Measurements from ENCODE around the gene PLCH1. TPM values are rescaled to one million over a fixed set of nuclear protein-coding genes. Genes with fewer than 3 reads are reported as not detected.
A peak's percentile ranks its signal among the peaks of the same experiment; 100 is the strongest.

Gene PLCH1
- total and polyA plus RNA-seq, 2 of the 8 experiments (the other 6 are each of a cell fraction or from before 2014, with no cell fraction given), result 5.8 to 17.2 TPM

- TF ChIP-seq SP1 (IDR thresholded peaks at IDR 0.05; ENCODE audit: low read depth, low read length), result no peak
- TF ChIP-seq SP2 (IDR thresholded peaks at IDR 0.05; ENCODE audit: low read length), result no peak
- TF ChIP-seq YY1 (IDR thresholded peaks at IDR 0.05; ENCODE audit: low read depth, low read length), result 0 out of 2 replicates have a peak, but pooled peaks have one; percentile 28
Observed at GRCh38 chr3:155382396-155383042, 362.4 kb downstream of the PLCH1 start (continued).

Measured in H1 (cell line).